ENCODE measurements around the gene TMEM145.

GRCh38 chr19:42293948-42294347 is 19.2 kb upstream of the TMEM145 start:
- no peak for TF ChIP-seq POLR2A (IDR thresholded peaks at IDR 0.05)
- TF ChIP-seq, protein P1, sequence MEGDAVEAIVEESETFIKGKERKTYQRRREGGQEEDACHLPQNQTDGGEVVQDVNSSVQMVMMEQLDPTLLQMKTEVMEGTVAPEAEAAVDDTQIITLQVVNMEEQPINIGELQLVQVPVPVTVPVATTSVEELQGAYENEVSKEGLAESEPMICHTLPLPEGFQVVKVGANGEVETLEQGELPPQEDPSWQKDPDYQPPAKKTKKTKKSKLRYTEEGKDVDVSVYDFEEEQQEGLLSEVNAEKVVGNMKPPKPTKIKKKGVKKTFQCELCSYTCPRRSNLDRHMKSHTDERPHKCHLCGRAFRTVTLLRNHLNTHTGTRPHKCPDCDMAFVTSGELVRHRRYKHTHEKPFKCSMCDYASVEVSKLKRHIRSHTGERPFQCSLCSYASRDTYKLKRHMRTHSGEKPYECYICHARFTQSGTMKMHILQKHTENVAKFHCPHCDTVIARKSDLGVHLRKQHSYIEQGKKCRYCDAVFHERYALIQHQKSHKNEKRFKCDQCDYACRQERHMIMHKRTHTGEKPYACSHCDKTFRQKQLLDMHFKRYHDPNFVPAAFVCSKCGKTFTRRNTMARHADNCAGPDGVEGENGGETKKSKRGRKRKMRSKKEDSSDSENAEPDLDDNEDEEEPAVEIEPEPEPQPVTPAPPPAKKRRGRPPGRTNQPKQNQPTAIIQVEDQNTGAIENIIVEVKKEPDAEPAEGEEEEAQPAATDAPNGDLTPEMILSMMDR (IDR thresholded peaks at IDR 0.05) = no peak
- TF ChIP-seq EP300 (IDR thresholded peaks at IDR 0.05) = no peak

Data from upper lobe of left lung (tissue), 4 donors.